GM21390 (cell line): ENCODE results near the gene LAIR2.
"Not testable (repeated sequence)": the region's sequence is repeated elsewhere in the genome, so short reads cannot be mapped to it uniquely, and the experiment has no call there.

Source experiments
- ATAC-seq: cut with Tn5 transposase; IDR thresholded peaks from one replicate; pipeline ENCODE4 v1.9.1; 2021; ENCODE audit not compliant: unreplicated experiment

Gene LAIR2

GRCh38 chr19:54464044-54464629, 38.5 kb upstream of the LAIR2 start:
- ATAC-seq: peak; percentile 41

GRCh38 chr19:54464630-54465425, 37.8 kb upstream of the LAIR2 start:
- peak; percentile 36 for ATAC-seq

GRCh38 chr19:54465426-54466109, 37.1 kb upstream of the LAIR2 start:
- no peak for ATAC-seq

GRCh38 chr19:54466110-54466480, 36.5 kb upstream of the LAIR2 start:
- ATAC-seq: not testable (repeated sequence)

GRCh38 chr19:54469496-54469934, 33.1 kb upstream of the LAIR2 start:
- no peak for ATAC-seq

GRCh38 chr19:54470276-54470887, 32.2 kb upstream of the LAIR2 start:
- no peak for ATAC-seq

- no peak for ATAC-seq
Observed at GRCh38 chr19:54470991-54471782, 31.4 kb upstream of the LAIR2 start.

- no peak for ATAC-seq
Observed at GRCh38 chr19:54473071-54473891, 29.4 kb upstream of the LAIR2 start, which contains the start of gene CDC42EP5. Gene CDC42EP5 (minus strand): TSS chr19:54473296. CDS start chr19:54465547, 7,749 bp downstream.

GRCh38 chr19:54473892-54474372, 28.7 kb upstream of the LAIR2 start:
- ATAC-seq: no peak

GRCh38 chr19:54475706-54476105, 26.9 kb upstream of the LAIR2 start:
- ATAC-seq: no peak

- no peak for ATAC-seq
Observed at GRCh38 chr19:54477650-54478049, 25.0 kb upstream of the LAIR2 start.

- ATAC-seq: no peak
Observed at GRCh38 chr19:54478677-54479266, 23.9 kb upstream of the LAIR2 start.

- ATAC-seq: no peak
Observed at GRCh38 chr19:54480051-54480450, 22.6 kb upstream of the LAIR2 start.

GRCh38 chr19:54481326-54481930, 21.2 kb upstream of the LAIR2 start:
- no peak for ATAC-seq

- ATAC-seq: no peak
Observed at GRCh38 chr19:54482889-54483288, 19.7 kb upstream of the LAIR2 start.

GRCh38 chr19:54484451-54484850, 18.2 kb upstream of the LAIR2 start:
- no peak for ATAC-seq

GRCh38 chr19:54485851-54486250, 16.8 kb upstream of the LAIR2 start:
- ATAC-seq: no peak

GRCh38 chr19:54489341-54489740, 13.3 kb upstream of the LAIR2 start:
- ATAC-seq: no peak

GRCh38 chr19:54489766-54490165, 12.9 kb upstream of the LAIR2 start:
- ATAC-seq: no peak
